ENCODE measurements around the gene COPB1.

DNA sequence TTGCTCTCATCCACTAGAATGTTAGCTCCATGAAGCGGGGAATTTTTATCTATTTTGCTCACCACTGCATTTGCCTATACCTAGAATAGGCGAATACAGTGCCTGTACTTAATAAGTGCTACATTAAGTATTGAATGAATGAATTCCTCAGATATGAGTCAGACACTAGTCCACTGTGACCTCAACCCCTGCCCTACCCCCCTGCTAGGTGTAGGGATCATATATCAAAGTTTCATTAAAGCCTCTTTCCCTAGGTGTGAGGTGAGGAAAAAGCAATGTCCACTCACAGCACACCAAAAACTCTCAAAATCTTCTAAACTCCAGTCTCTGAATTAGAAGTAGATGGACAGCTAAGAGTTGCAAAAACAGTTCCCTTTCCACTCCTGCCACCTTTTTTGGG is 30.3 kb upstream of the COPB1 start:
- no peak for TF ChIP-seq POLR2A (IDR thresholded peaks at IDR 0.05)
- TF ChIP-seq, protein P1, sequence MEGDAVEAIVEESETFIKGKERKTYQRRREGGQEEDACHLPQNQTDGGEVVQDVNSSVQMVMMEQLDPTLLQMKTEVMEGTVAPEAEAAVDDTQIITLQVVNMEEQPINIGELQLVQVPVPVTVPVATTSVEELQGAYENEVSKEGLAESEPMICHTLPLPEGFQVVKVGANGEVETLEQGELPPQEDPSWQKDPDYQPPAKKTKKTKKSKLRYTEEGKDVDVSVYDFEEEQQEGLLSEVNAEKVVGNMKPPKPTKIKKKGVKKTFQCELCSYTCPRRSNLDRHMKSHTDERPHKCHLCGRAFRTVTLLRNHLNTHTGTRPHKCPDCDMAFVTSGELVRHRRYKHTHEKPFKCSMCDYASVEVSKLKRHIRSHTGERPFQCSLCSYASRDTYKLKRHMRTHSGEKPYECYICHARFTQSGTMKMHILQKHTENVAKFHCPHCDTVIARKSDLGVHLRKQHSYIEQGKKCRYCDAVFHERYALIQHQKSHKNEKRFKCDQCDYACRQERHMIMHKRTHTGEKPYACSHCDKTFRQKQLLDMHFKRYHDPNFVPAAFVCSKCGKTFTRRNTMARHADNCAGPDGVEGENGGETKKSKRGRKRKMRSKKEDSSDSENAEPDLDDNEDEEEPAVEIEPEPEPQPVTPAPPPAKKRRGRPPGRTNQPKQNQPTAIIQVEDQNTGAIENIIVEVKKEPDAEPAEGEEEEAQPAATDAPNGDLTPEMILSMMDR (IDR thresholded peaks at IDR 0.05), result no peak
